Osteoblast (primary cell): ENCODE results near the gene PTPRT. TPM values are rescaled to one million over a fixed set of nuclear protein-coding genes. Genes with fewer than 3 reads are reported as not detected.

Source experiments
- DNase-seq: peaks from one replicate; pipeline ENCODE4 v3.0.0; 2011; ENCODE audit warnings: low spot score, mixed read lengths; ENCODE audit not compliant: insufficient read length; ENCODE audit errors: missing footprints
- H2AFZ ChIP-seq: 2 replicates; pipeline ENCODE4 v1.6.0; 2011; ENCODE audit warnings: mild to moderate bottlenecking, low read length
- H3K27ac ChIP-seq: 2 replicates; pipeline ENCODE4 v1.5.1; 2011; ENCODE audit warnings: mild to moderate bottlenecking, low read depth, low read length, moderate library complexity
- H3K27me3 ChIP-seq: 2 replicates; pipeline ENCODE4 v1.6.0; 2012; ENCODE audit warnings: mild to moderate bottlenecking, control low read depth, inconsistent platforms, low read length, moderate library complexity; ENCODE audit not compliant: insufficient read depth
- H3K36me3 ChIP-seq: 2 replicates; pipeline ENCODE4 v1.5.1; 2011; ENCODE audit warnings: mild to moderate bottlenecking, low read length, control low read depth, moderate library complexity; ENCODE audit not compliant: insufficient read depth
- H3K4me1 ChIP-seq: 2 replicates; pipeline ENCODE4 v1.5.1; 2011; ENCODE audit warnings: mild to moderate bottlenecking, low read length, control low read depth, moderate library complexity; ENCODE audit not compliant: insufficient read depth
- H3K4me2 ChIP-seq: 2 replicates; pipeline ENCODE4 v1.6.0; 2011; ENCODE audit warnings: mild to moderate bottlenecking, low read length; ENCODE audit not compliant: insufficient read depth
- H3K4me3 ChIP-seq: fragments of 200-600 bp; sonication (generic); 3 replicates; pipeline ENCODE4 v1.5.1; 2012; ENCODE audit warnings: mild to moderate bottlenecking, low read length, inconsistent platforms; ENCODE audit not compliant: insufficient read depth
- H3K79me2 ChIP-seq: 2 replicates; pipeline ENCODE4 v1.6.0; 2012; ENCODE audit warnings: mild to moderate bottlenecking, low read length, control low read depth, inconsistent platforms; ENCODE audit not compliant: insufficient read depth
- H3K9me3 ChIP-seq: 2 replicates; pipeline ENCODE4 v1.5.1; 2011; ENCODE audit warnings: low read depth, low read length, control low read depth
- H4K20me1 ChIP-seq: 2 replicates; pipeline ENCODE4 v1.6.0; 2012; ENCODE audit warnings: mild to moderate bottlenecking, low read length, control low read depth; ENCODE audit not compliant: insufficient read depth
- total RNA-seq: library from RNA; depleted of rRNA; stranded (reverse); fragments of >200 nt; gene quantifications from 2 replicates; pipeline ENCODE4 v1.2.3, GENCODE V29; 2012
- TF ChIP-seq, protein P1 (sequence below): IDR thresholded peaks from 2 replicates; pipeline ENCODE4 v1.5.1; 2011; ENCODE audit warnings: mild to moderate bottlenecking, low read depth, low read length, moderate library complexity; ENCODE audit errors: extremely low read depth

PTPRT gene
- total RNA-seq, 1 donor: not detected

DNA sequence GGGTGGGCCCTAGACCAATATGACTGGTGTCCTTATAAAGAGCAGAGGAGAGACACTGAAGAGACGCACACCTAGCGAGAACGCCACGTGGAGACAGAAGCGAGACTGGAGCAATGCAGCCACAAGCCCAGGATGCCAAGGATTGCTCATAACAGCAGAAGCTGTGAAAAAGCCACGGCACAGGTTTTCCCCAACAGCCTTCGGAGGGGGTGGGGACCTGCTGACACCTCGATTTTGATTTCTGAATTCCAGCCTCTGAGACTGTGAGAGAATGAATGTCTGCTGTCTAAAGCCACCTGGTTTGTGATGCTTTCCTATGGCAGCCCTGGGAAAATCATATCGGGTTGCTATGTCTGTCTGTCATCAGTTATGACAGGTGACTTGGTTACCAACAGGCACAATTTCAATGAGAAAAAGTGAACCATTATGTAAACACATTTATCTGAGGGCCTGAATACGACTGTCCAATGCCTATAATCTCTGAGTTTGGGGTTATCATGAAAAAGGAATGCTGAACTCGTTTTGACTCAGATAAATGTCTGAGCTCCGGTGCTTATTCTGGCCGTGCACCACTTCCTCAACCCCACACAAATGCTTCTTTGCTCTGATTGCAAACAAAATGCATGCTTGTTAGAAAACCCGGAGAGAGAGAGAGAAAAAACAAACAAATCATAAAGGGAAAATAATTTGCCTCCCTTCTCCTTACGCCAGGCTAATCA lies 769.7 kb downstream of the PTPRT start:
- TF ChIP-seq, protein P1, sequence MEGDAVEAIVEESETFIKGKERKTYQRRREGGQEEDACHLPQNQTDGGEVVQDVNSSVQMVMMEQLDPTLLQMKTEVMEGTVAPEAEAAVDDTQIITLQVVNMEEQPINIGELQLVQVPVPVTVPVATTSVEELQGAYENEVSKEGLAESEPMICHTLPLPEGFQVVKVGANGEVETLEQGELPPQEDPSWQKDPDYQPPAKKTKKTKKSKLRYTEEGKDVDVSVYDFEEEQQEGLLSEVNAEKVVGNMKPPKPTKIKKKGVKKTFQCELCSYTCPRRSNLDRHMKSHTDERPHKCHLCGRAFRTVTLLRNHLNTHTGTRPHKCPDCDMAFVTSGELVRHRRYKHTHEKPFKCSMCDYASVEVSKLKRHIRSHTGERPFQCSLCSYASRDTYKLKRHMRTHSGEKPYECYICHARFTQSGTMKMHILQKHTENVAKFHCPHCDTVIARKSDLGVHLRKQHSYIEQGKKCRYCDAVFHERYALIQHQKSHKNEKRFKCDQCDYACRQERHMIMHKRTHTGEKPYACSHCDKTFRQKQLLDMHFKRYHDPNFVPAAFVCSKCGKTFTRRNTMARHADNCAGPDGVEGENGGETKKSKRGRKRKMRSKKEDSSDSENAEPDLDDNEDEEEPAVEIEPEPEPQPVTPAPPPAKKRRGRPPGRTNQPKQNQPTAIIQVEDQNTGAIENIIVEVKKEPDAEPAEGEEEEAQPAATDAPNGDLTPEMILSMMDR: no peak
- H4K20me1 ChIP-seq: no peaks in the 10 kb centered on the region

GRCh38 chr20:42406826-42407225 lies 782.9 kb downstream of the PTPRT start:
- Histone ChIP-seq H3K79me2 (no peaks in the 10 kb centered on the region), H3K27ac (no peak overlapping the region), H3K9me3 (no peaks in the 10 kb centered on the region), H3K4me3 (no peak overlapping the region), H4K20me1 (no peaks in the 10 kb centered on the region), H3K27me3 (no peaks in the 10 kb centered on the region), H3K4me2 (no peak overlapping the region), H3K4me1 (no peaks in the 10 kb centered on the region), H3K36me3 (no peaks in the 10 kb centered on the region), H2AFZ (no peak overlapping the region)
- TF ChIP-seq, protein P1: no peak
- DNase-seq: no peak

More for the DNA sequence above, 769.7 kb downstream of the PTPRT start:
- Histone ChIP-seq H3K4me1 (no peaks in the 10 kb centered on the region), H3K36me3 (no peaks in the 10 kb centered on the region), H3K4me2 (no peak overlapping the region), H3K27me3 (no peaks in the 10 kb centered on the region), H3K79me2 (no peaks in the 10 kb centered on the region), H3K9me3 (no peaks in the 10 kb centered on the region), H3K4me3 (no peak overlapping the region), H2AFZ (no peak overlapping the region), H3K27ac (no peak overlapping the region)
- DNase-seq: peak; percentile 3

GRCh38 chr20:42402455-42402854 lies 787.3 kb downstream of the PTPRT start:
- DNase-seq: no peak
- Histone ChIP-seq H4K20me1 (no peaks in the 10 kb centered on the region), H3K79me2 (no peaks in the 10 kb centered on the region), H2AFZ (no peak overlapping the region), H3K27ac (no peak overlapping the region), H3K4me2 (no peak overlapping the region), H3K4me3 (no peak overlapping the region), H3K36me3 (no peaks in the 10 kb centered on the region), H3K27me3 (no peaks in the 10 kb centered on the region), H3K9me3 (no peaks in the 10 kb centered on the region), H3K4me1 (no peaks in the 10 kb centered on the region)
- TF ChIP-seq, protein P1: no peak

DNA sequence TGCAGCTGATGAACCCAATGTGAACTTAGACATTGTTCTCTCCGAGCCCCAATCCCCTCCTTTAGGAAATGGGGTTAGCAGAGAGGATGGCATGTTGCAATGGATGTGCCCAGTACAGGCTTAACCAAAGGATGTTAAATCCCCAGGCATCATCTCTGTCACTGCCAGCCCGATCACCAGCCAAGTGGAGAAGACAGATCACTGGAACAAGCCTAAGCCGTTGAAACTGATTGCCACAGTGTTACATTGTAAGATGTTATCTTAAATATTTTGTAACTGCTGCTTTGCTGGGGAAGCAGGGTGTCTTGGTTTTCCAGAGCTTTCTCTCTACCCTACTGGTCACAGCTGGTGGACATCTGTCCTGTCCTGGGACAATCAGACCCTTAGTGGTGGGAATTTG lies 788.1 kb downstream of the PTPRT start:
- H3K36me3 ChIP-seq: no peaks in the 10 kb centered on the region
- H2AFZ ChIP-seq: no peak overlapping the region
- DNase-seq: no peak
- no peaks in the 10 kb centered on the region for H3K79me2 ChIP-seq
- no peaks in the 10 kb centered on the region for H3K9me3 ChIP-seq
- no peaks in the 10 kb centered on the region for H3K27me3 ChIP-seq
- H4K20me1 ChIP-seq: no peaks in the 10 kb centered on the region
- TF ChIP-seq, protein P1: no peak
- H3K27ac ChIP-seq: no peak overlapping the region
- no peak overlapping the region for H3K4me2 ChIP-seq
- H3K4me1 ChIP-seq: no peaks in the 10 kb centered on the region
- no peak overlapping the region for H3K4me3 ChIP-seq
